Neutrophil (primary cell): ENCODE measurements around the gene TAS2R1.

Experiments used
- H3K27ac ChIP-seq: fragments of 200-600 bp; sonication (generic); 2 replicates; pipeline ENCODE4 v1.5.1; 2016; ENCODE audit warnings: mild to moderate bottlenecking, moderate library complexity
- H3K27me3 ChIP-seq: fragments of 200-600 bp; sonication (generic); 2 replicates; pipeline ENCODE4 v1.6.0; 2016; ENCODE audit warnings: mild to moderate bottlenecking
- H3K36me3 ChIP-seq: fragments of 200-600 bp; sonication (generic); 2 replicates; pipeline ENCODE4 v1.5.1; 2017
- H3K4me1 ChIP-seq, 2 experiments: fragments of 200-600 bp in 1 of 2; sonication (generic) in 1 of 2; 1 replicate in 1 of 2; 2 replicates in 1 of 2; pipeline versions ENCODE4 v1.5.1 to v1.6.1; 2013 to 2016; ENCODE audit warnings: low read depth in 1 of 2, low read length in 1 of 2, mild to moderate bottlenecking in 1 of 2, moderate library complexity in 1 of 2; ENCODE audit not compliant: control insufficient read depth in 1 of 2, insufficient read depth in 1 of 2
- H3K4me3 ChIP-seq, 2 experiments: fragments of 200-600 bp in 1 of 2; sonication (generic) in 1 of 2; 1 replicate in 1 of 2; 2 replicates in 1 of 2; pipeline ENCODE4 v1.5.1; 2013 to 2016; ENCODE audit warnings: low read depth in 1 of 2, low read length in 1 of 2, mild to moderate bottlenecking in 1 of 2, moderate library complexity in 1 of 2
- H3K9me3 ChIP-seq: fragments of 200-600 bp; sonication (generic); 2 replicates; pipeline ENCODE4 v1.5.1; 2016
- TF ChIP-seq, protein P1 (sequence below): fragments of 200-600 bp; sonication (generic); IDR thresholded peaks from 2 replicates; pipeline ENCODE4 v1.5.1; 2016; ENCODE audit warnings: antibody characterized with exemption

Gene TAS2R1

DNA sequence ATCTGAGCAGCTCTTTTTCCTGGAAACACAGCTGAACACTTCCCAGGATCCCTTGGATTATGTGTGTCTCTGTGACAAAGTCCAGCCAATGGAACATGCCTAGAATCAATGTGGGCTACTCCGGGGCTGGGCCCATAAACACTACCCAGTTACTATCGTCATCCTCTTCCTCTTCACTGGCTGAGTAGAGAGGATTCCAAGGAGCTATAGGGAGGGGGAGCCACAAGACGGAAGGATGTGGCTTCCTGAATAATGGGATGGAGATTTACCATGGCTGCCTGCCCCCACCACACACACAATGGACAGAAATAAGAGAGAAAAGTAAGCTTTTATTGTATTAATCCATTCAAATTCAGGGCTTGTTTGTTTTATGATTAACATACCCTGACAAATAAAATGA lies 22.1 kb upstream of the TAS2R1 start:
- no peak overlapping the region for H3K4me3 ChIP-seq
- no peaks in the 10 kb centered on the region for H3K36me3 ChIP-seq
- no peaks in the 10 kb centered on the region for H3K9me3 ChIP-seq
- H3K27ac ChIP-seq: no peak overlapping the region
- H3K27me3 ChIP-seq: no peaks in the 10 kb centered on the region
- H3K4me1 ChIP-seq: no peaks in the 10 kb centered on the region
- TF ChIP-seq, protein P1, sequence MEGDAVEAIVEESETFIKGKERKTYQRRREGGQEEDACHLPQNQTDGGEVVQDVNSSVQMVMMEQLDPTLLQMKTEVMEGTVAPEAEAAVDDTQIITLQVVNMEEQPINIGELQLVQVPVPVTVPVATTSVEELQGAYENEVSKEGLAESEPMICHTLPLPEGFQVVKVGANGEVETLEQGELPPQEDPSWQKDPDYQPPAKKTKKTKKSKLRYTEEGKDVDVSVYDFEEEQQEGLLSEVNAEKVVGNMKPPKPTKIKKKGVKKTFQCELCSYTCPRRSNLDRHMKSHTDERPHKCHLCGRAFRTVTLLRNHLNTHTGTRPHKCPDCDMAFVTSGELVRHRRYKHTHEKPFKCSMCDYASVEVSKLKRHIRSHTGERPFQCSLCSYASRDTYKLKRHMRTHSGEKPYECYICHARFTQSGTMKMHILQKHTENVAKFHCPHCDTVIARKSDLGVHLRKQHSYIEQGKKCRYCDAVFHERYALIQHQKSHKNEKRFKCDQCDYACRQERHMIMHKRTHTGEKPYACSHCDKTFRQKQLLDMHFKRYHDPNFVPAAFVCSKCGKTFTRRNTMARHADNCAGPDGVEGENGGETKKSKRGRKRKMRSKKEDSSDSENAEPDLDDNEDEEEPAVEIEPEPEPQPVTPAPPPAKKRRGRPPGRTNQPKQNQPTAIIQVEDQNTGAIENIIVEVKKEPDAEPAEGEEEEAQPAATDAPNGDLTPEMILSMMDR: no peak

DNA sequence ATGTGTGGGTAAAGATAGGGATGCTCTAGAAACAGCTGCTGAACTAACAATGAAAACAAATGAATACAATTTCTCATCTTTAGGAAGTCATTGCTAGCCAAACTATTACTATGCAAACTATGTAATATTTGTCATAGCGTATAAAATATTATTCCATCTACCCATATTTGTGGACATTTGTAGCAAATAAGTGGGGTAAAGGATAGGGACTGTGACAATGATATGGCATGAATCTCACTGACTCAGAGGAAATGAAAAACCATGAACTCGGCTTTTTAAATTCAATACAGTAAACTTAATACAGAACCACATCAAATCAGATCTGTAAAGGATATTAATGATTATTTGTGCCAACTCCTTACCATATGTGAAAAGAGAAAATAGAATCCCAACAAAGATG lies 16.7 kb upstream of the TAS2R1 start:
- TF ChIP-seq, protein P1: no peak
- no peak overlapping the region for H3K27ac ChIP-seq
- H3K4me3 ChIP-seq: no peak overlapping the region
- no peaks in the 10 kb centered on the region for H3K36me3 ChIP-seq
- no peaks in the 10 kb centered on the region for H3K4me1 ChIP-seq
- H3K9me3 ChIP-seq: no peaks in the 10 kb centered on the region
- no peaks in the 10 kb centered on the region for H3K27me3 ChIP-seq

DNA sequence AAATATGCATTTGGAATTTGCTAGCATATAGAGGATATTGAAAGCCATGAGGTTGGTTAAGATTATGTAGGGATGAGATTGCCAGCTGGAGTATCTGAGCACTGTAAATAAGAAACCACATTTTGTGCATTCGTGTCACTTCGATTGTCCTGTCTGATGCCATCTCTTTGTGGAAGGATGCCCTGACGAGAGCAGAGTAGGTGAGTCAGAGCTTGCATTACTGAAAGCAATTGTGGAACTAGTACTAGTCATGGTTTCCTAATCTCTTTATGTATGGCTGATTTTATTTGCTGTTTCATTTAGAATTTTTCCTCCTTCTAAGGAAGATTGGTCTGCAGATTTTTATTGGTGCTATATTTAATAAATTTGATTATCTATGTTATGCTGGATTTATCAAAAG lies 14.5 kb upstream of the TAS2R1 start:
- Histone ChIP-seq H3K9me3 (no peaks in the 10 kb centered on the region), H3K4me1 (no peaks in the 10 kb centered on the region), H3K27me3 (no peaks in the 10 kb centered on the region), H3K4me3 (no peak overlapping the region), H3K36me3 (no peaks in the 10 kb centered on the region), H3K27ac (no peak overlapping the region)
- TF ChIP-seq, protein P1: no peak

DNA sequence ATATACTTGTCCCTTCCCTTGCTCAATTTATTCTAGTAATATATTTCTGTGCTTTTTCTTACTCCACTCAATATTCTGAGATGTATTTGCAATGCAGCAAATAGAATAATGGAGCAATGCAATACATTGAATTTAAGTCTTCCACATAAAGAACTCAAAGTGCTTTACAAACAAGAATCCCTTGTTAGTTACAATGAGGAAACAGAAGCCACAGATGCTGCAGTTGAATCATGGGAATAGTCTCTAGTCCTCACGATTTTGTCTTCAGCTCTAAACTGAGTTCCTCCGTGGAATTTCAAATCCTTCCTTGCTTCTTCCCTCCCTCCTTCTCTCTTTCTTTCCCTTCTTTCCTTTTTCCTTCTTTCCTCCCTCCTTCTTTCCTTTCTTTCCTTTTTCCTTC lies 12.5 kb upstream of the TAS2R1 start:
- H3K4me1 ChIP-seq: no peaks in the 10 kb centered on the region
- H3K27me3 ChIP-seq: no peaks in the 10 kb centered on the region
- no peak overlapping the region for H3K27ac ChIP-seq
- H3K9me3 ChIP-seq: no peaks in the 10 kb centered on the region
- H3K36me3 ChIP-seq: no peaks in the 10 kb centered on the region
- H3K4me3 ChIP-seq: no peak overlapping the region
- TF ChIP-seq, protein P1: no peak

DNA sequence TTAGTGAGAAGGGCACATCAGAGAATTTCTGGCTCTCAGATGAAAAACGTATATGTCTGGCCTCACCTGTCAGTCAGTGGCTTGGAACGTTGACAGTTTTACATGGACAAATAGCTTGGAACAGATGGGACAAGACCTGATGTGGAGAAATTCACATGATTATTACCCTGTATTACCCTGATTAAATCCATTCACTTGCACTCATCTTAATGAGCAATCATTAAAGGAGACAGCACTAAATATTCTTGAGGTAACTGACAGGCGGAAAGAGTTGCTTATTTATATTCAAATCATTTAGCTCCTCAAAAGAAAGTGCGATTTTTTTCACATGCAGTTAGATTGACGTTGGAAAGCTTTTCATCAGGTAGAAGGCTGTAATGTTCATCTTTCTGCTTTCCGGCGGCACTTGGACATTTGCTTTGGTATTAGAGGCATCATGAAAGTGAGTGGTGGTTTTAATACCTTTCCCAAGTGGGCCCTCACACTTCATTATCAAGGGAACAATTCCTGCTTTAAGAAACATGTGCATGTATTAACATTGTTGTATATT lies 11.7 kb upstream of the TAS2R1 start:
- Histone ChIP-seq H3K9me3 (no peaks in the 10 kb centered on the region), H3K4me3 (no peak overlapping the region), H3K36me3 (no peaks in the 10 kb centered on the region), H3K4me1 (no peaks in the 10 kb centered on the region), H3K27ac (no peak overlapping the region), H3K27me3 (no peaks in the 10 kb centered on the region)
- TF ChIP-seq, protein P1: no peak

DNA sequence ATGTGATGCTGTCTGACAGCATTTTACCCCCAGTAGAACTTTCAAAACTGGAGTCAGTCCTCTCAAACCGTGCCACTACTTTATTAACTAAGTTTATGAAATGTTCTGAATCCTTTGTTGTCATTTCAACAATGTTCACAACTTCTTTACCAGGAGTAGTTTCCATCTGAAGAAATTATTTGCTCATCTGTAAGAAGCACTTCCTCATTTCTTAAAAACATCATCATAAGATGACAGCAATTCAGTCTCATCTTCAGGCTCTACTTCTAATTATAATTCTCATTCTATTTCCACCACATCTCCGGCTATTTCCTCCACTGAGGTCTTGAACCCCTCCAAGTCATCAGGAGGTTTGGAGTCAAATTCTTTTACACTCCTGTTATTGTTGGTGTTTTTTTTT lies 2.3 kb upstream of the TAS2R1 start:
- Histone ChIP-seq H3K4me3 (no peak overlapping the region), H3K36me3 (no peaks in the 10 kb centered on the region), H3K4me1 (no peaks in the 10 kb centered on the region), H3K27me3 (no peaks in the 10 kb centered on the region), H3K27ac (no peak overlapping the region), H3K9me3 (no peaks in the 10 kb centered on the region)
- TF ChIP-seq, protein P1: no peak
